Fibroblast of gingiva (primary cell): ENCODE data around the gene CRYGS.
"Not testable (repeated sequence)": the region's sequence is repeated elsewhere in the genome, so short reads cannot be mapped to it uniquely, and the experiment has no call there.

Experiments
- DNase-seq: peaks from one replicate; pipeline ENCODE4 v3.0.0-alpha.2; 2011; ENCODE audit warnings: low read depth

The CRYGS gene

GRCh38 chr3:186519021-186519658 is 25.0 kb downstream of the CRYGS start:
- no peak for DNase-seq

GRCh38 chr3:186517218-186517617 is 27.0 kb downstream of the CRYGS start:
- DNase-seq: no peak

DNA sequence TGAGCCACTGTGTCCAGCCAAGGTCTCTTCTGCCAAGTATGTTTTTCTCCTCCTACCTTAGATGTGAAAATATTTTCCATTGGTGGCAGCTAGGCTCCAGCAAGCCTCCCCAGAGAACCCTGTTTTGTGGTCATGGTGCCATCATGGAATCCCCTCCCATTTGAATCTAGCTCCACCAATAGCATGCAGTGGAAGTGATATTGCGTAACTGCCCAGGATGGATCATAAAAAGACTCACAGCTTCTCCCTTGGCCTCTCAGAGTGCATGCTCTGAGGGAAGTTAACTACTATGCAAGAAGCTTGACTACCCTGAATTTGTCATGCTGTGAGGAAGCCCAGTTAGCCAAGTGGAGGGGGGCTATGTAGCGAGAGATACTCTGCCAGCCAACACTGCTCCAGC is 27.5 kb downstream of the CRYGS start:
- no peak for DNase-seq

DNA sequence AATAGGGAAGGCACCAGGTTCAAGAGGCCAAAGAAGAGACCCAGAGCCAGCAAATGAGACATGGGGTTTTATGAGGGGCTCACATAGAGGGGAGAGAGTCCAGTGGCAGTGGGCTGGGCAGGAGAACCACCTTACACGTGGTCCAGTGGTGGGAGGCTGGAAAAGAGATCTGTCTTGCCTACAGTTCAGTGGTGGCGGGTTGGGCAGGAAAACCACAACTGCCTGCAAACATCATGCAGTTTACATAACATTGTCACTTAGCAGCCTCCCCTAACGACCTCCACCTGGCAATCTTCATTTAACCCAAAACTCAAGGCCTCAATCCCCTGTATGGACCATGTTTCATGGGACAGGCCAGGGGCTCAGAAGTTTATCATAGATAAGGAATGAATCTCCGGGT is 29.1 kb downstream of the CRYGS start:
- no peak for DNase-seq

- no peak for DNase-seq
Observed at GRCh38 chr3:186514296-186515002, 29.7 kb downstream of the CRYGS start.

DNA sequence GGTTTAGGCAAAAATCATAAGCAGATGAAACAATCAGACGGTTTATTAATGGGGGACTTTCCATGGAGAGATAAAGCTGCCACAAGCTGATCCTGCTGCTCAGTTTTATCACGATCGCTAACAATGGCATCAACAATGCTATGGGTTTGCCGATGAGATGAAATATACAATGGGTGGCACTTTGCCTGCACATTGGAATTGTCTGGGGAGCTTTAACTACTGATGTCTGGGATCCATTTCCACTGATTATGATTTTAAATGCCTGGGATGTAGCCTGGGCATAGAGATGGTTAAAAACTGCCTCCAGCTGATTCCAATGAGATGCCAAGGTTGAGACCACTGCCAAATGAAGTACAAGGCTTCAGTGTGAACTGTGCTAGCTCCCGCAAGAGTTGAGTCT is 30.8 kb downstream of the CRYGS start:
- no peak for DNase-seq

DNA sequence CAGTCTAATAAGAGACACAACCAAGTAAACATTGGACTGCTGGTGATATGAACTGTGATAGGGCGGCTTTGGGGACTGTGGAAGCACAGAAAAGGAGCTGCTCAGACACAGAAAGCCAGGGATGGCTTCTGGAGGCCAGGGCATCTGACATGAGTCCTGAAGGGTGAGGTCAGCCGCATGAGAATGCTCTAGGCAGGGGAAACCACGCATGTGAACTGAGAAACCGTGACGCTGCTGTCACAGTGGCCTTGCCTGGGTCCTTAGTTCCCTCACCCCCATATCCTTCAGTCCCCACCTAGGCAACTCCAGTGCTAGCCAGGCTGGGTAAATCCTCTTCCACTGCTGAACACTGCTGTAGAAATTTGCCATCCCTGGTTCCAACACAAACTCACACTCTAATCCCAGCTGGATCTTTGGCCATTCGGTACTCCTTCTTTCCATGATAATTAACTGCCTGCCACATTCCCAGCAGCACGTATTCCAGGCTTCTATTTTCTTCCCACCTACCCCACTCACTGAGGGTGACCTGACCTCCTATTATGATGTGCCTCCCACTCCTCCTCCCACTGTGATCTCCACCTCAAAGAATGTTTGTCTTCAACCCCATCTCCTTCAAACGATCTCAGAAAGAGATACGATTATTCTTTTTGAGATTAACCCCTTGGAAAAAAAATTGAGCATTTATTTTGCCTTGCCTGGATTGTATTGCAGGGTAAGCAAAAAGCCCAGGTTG is 31.4 kb downstream of the CRYGS start:
- no peak for DNase-seq

GRCh38 chr3:186511702-186512101 is 32.5 kb downstream of the CRYGS start:
- DNase-seq: no peak

- DNase-seq: no peak
Observed at GRCh38 chr3:186511245-186511644, 32.9 kb downstream of the CRYGS start.

DNA sequence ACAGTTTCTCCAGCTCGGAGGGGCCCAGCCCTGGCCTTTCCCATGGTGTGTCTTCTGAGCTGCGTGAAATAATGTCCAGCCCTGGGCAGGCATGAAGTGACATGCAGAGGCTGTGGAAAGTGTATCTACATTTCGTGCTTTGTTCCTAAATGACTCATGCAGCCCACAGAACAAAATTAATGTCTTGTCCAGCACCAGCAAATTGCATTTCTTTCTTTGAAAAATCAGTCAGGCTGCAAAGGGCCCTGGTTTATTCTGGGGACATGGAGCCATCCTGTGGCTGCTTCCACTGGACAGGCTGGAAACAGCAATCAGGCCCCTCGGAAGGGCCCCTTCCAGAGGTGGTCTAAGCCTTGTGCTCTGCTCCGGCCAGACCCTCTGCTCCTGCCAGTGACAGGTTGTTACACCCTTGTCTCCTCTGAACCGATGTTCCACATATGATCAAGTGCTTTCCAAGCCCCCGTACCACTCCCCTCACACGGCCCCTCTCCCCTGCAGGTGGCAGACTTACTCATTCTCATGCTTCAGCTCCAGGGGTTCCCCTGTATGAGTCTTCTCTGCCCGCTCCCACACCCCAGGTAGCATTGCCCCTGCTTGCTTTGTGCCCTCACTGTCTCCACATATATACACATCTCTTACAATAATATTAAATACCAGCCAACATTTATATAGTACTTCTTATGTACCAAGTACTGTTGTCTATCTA is 33.7 kb downstream of the CRYGS start:
- DNase-seq: no peak

DNA sequence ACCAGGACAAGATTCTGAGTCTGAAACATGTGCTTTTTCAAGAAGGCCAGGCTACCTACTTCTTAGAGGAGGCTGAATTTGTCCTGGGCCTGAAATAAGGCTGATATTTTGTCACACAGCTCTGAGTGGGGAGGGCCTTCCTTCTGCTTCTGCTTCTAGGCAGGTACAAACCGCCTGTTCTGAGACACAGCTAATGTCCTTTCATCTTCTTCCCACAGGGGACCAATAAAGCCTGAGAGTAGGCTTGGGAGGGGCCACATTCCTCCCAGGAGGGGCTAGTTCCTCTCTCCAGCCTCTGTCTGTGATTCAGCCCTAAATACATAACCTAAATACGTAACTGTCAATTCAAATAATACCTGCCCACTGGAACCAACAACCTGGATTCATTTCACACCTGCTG is 34.8 kb downstream of the CRYGS start:
- DNase-seq: no peak

DNA sequence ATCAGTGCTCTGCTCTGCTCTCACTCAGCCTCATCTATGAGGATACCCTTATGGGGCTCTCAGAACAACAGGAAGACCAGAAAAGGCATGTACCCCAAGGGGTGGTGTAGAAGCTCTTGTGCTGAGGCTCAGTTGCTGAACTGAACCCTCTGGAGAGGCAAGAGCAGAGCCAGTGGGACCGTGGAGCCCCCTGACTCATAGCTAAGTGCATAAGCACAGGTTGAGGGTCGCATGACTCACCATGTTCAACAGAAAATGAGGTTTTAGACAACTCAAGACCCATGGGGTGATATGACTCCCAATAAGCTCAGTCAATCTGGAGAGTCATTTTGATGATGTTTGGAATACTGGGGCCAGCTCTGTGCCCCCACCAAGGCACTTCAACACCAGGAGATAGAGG is 37.3 kb downstream of the CRYGS start:
- DNase-seq: no peak

DNA sequence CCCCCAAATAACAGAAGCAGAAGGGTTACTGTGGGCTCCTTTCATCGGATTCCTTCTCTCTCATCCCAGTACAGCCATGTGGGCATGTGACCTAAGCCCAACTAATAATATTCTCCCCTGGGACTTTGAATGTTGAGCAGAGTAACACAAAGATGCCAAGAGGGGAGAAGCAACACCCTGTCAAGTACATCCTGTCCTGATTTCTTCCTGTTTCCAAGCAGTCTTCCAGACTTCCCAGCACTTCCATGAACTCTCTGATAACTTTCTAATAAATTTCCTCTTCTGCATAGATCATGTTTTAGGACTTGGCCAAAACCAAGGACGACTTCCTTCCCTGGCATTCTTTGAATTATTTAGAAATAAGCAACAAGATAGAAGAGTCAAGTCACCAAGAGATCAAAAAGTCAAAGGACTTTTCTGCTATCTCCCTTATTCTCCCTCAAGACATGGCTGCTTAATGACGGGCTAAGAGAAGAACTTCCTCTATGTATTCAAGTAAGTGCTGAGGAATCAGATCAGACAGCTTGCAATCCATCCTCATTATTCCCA is 37.9 kb downstream of the CRYGS start:
- DNase-seq: no peak

- no peak for DNase-seq
Observed at GRCh38 chr3:186502966-186503712, 41.0 kb downstream of the CRYGS start.

DNA sequence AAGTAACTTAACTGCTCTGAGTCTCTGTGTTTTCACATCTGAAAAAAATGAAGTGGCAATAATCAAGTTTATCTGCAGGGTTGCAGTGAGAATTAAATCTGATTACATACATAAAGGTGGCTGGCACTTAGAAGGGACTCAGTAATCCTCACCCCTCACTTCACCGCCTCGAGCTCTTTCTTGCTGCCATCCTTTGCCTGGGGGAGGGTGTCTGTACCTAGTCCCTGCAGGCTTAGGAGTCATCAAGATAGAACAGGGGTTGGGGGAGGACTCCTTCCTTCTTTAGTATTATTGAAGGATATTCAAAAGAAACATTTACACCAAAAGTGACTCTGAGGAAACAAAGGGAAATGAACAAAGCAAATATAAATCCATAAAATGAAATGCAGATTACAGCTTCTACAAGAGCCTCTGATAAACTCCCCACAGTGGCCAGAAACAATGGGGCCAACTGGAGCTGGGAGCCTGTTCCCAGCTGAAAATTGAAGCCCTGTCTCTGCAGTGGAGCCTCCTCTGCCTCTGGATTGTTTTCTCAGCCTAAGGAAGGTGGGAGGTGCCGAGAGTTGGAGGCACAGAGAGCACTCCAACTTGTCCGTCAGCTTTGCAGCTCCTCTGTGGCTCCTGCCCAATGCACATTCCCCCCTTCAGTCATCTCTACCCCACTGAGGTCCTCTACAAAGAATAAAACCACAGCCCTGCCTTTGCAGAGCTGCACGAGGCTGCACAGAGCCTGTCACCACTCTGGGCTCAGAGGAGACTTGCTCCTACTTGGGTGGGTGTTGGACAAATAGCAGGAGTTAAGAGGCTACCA is 41.8 kb downstream of the CRYGS start:
- no peak for DNase-seq

GRCh38 chr3:186499949-186500348 is 44.2 kb downstream of the CRYGS start:
- not testable (repeated sequence) for DNase-seq

DNA sequence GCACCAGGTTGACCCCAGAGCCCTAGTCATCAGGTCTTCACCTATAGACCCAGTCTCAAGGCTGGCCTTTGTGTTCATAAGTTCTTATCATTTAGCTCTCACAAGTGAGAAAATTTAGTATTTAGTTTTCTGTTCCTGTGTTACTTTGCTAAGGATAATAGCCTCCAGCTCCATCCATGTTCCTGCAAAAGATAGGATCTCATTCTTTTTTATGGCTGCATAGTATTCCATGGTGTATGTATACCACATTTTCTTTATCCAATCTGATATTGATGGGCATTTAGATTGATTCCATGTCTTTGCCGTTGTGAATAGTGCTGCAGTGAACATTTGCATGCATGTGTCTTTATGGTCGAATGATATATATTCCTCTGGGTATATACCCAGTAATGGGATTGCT is 46.2 kb downstream of the CRYGS start:
- not testable (repeated sequence) for DNase-seq

DNA sequence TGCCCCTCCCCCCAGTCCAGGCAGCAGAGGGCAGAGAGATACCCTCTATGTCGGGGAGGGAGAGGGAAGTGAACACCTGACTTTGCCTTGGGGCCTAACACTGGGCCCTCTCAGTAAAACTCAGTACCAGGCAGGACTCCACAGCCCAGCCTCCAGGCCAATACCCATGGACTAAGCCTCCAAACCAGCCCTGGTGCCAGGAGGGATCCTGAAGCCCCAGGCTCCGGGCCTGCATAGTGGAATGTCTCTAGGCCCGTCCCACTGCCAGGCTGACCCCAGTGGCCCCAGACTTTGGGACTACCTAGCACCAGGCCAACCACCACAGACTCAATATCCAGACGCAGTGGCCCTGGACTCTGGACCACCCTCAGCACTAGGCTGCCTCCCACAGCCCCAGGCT is 46.6 kb downstream of the CRYGS start:
- no peak for DNase-seq

GRCh38 chr3:186496635-186497034 is 47.5 kb downstream of the CRYGS start:
- DNase-seq: no peak

GRCh38 chr3:186496016-186496415 is 48.2 kb downstream of the CRYGS start:
- DNase-seq: no peak
